ENCODE results near the gene HELQ.
"Not testable (repeated sequence)": the region's sequence is repeated elsewhere in the genome, so short reads cannot be mapped to it uniquely, and the experiment has no call there.

The HELQ gene

GRCh38 chr4:83455281-83456183 lies at the start of gene HELQ, which contains the start of gene MRPS18C:
Gene HELQ, minus strand, starts transcription at chr4:83455823. Its CDS starts 130 bp downstream, at chr4:83455693.
Gene MRPS18C, plus strand, starts transcription at chr4:83456058. Its CDS starts 20 bp downstream, at chr4:83456078.
- peak; percentile 95 for DNase-seq (ENCODE audit: low spot score)

GRCh38 chr4:83504996-83505395 lies 49.4 kb upstream of the HELQ start:
- DNase-seq (ENCODE audit: low spot score), result no peak

- no peak for DNase-seq (ENCODE audit: low spot score)
These were observed 48.9 kb upstream of the HELQ start for GRCh38 chr4:83504503-83504902.

GRCh38 chr4:83503974-83504373 lies 48.4 kb upstream of the HELQ start:
- DNase-seq (ENCODE audit: low spot score), result no peak

- DNase-seq (ENCODE audit: low spot score), result not testable (repeated sequence)
These were observed 46.0 kb upstream of the HELQ start for GRCh38 chr4:83501671-83502070.

- DNase-seq (ENCODE audit: low spot score), result no peak
These were observed 42.6 kb upstream of the HELQ start for GRCh38 chr4:83498187-83498586.

- not testable (repeated sequence) for DNase-seq (ENCODE audit: low spot score)
These were observed 40.7 kb upstream of the HELQ start for GRCh38 chr4:83496085-83496917.

GRCh38 chr4:83490876-83491450 lies 35.3 kb upstream of the HELQ start:
- DNase-seq (ENCODE audit: low spot score), result peak; percentile 58

- DNase-seq (ENCODE audit: low spot score), result no peak
These were observed 34.2 kb upstream of the HELQ start for GRCh38 chr4:83489711-83490326.

GRCh38 chr4:83486457-83487129 lies 31.0 kb upstream of the HELQ start:
- no peak for DNase-seq (ENCODE audit: low spot score)

- DNase-seq (ENCODE audit: low spot score), result peak; percentile 100
These were observed 29.2 kb upstream of the HELQ start, which contains the start of gene ABRAXAS1 for GRCh38 chr4:83484500-83485461. Gene ABRAXAS1, minus strand, starts transcription at chr4:83485100. Its CDS starts 28 bp downstream, at chr4:83485072.

GRCh38 chr4:83473966-83474365 lies 18.3 kb upstream of the HELQ start:
- DNase-seq (ENCODE audit: low spot score), result no peak

- DNase-seq (ENCODE audit: low spot score), result no peak
These were observed 17.8 kb upstream of the HELQ start for GRCh38 chr4:83473423-83473822.

GRCh38 chr4:83456184-83456501 lies 520 bp upstream of the HELQ start:
- no peak for DNase-seq (ENCODE audit: low spot score)

- DNase-seq (ENCODE audit: low spot score), result no peak
These were observed 937 bp downstream of the HELQ start for GRCh38 chr4:83454686-83455085.

- no peak for DNase-seq (ENCODE audit: low spot score)
These were observed 6.6 kb downstream of the HELQ start for GRCh38 chr4:83449009-83449408.

GRCh38 chr4:83440899-83441298 lies 14.7 kb downstream of the HELQ start:
- no peak for DNase-seq (ENCODE audit: low spot score)

- no peak for DNase-seq (ENCODE audit: low spot score)
These were observed 15.3 kb downstream of the HELQ start for GRCh38 chr4:83440148-83440814.

- DNase-seq (ENCODE audit: low spot score), result no peak
These were observed 16.9 kb downstream of the HELQ start for GRCh38 chr4:83438719-83439118.

- no peak for DNase-seq (ENCODE audit: low spot score)
These were observed 18.9 kb downstream of the HELQ start for GRCh38 chr4:83436680-83437079.
